Neural cell (in vitro differentiated cells): Measurements from ENCODE around the gene IGSF3. TPM values are rescaled to one million over a fixed set of nuclear protein-coding genes. Genes with fewer than 3 reads are reported as not detected.

Experiments used
- H2AFZ ChIP-seq: fragments of 200-600, 300-800 bp; sonication (generic), shearing (Covaris generic); 2 replicates; pipeline ENCODE4 v1.6.0; 2014; ENCODE audit warnings: low read depth, mild to moderate bottlenecking, antibody characterized with exemption, low read length, moderate library complexity
- H3F3A ChIP-seq: fragments of 200-600 bp; shearing (Covaris generic); 2 replicates; pipeline ENCODE4 v1.6.1; 2016; ENCODE audit warnings: mild to moderate bottlenecking, moderate library complexity, mixed read lengths, antibody characterized with exemption, low read length; ENCODE audit not compliant: insufficient read depth, poor library complexity, severe bottlenecking
- H3K27ac ChIP-seq: fragments of 200-600, 300-800 bp; sonication (generic), shearing (Covaris generic); 2 replicates; pipeline ENCODE4 v1.5.1; 2014; ENCODE audit warnings: mild to moderate bottlenecking, low read length, moderate library complexity
- H3K27me3 ChIP-seq: fragments of 300-800, 200-600 bp; sonication (generic), shearing (Covaris generic); 2 replicates; pipeline ENCODE4 v1.6.0; 2014; ENCODE audit warnings: mild to moderate bottlenecking, low read depth, low read length, moderate library complexity; ENCODE audit not compliant: insufficient read depth
- H3K36me3 ChIP-seq: fragments of 300-800, 200-600 bp; sonication (generic), shearing (Covaris generic); 2 replicates; pipeline ENCODE4 v1.5.1; 2014; ENCODE audit warnings: mild to moderate bottlenecking, antibody characterized with exemption, low read length, moderate library complexity; ENCODE audit not compliant: insufficient read depth
- H3K4me2 ChIP-seq: fragments of 300-800, 200-600 bp; sonication (generic), shearing (Covaris generic); 2 replicates; pipeline ENCODE4 v1.6.0; 2014; ENCODE audit warnings: mild to moderate bottlenecking, low read length
- H3K4me3 ChIP-seq: fragments of 300-800, 200-600 bp; sonication (generic), shearing (Covaris generic); 2 replicates; pipeline ENCODE4 v1.5.1; 2014; ENCODE audit warnings: mild to moderate bottlenecking, low read length, moderate library complexity
- H3K79me2 ChIP-seq: fragments of 200-600 bp; shearing (Covaris generic); replicated peaks from 2 replicates; pipeline ENCODE4 v1.6.0; 2014; ENCODE audit warnings: mild to moderate bottlenecking, low read length, moderate library complexity; ENCODE audit not compliant: insufficient read depth
- H3K9ac ChIP-seq: fragments of 300-800, 200-600 bp; sonication (generic), shearing (Covaris generic); 2 replicates; pipeline ENCODE4 v1.6.1; 2016; ENCODE audit warnings: mild to moderate bottlenecking, low read length, mixed read lengths
- H3K9me2 ChIP-seq: fragments of 200-600 bp; shearing (Covaris generic); 2 replicates; pipeline ENCODE4 v1.6.1; 2016; ENCODE audit warnings: mild to moderate bottlenecking, low read length, mixed read lengths; ENCODE audit not compliant: insufficient read depth
- H3K9me3 ChIP-seq: fragments of 200-600, 300-800 bp; sonication (generic), shearing (Covaris generic); 2 replicates; pipeline ENCODE4 v1.6.1; 2016; ENCODE audit warnings: mild to moderate bottlenecking, mixed run types, low read length, moderate library complexity, mixed read lengths
- H4K20me1 ChIP-seq: fragments of 200-600 bp; shearing (Covaris generic); 2 replicates; pipeline ENCODE4 v1.6.1; 2016; ENCODE audit warnings: mild to moderate bottlenecking, mixed run types; ENCODE audit not compliant: insufficient read depth
- EP300 ChIP-seq: fragments of 450-650 bp; conservative IDR thresholded peaks from 2 replicates; pipeline ENCODE4 v1.6.1; 2014; ENCODE audit warnings: antibody characterized with exemption, mild to moderate bottlenecking, moderate library complexity; ENCODE audit not compliant: poor library complexity, severe bottlenecking
- EZH2 ChIP-seq: fragments of 200-600, 300-800 bp; shearing (Covaris generic), sonication (generic); IDR thresholded peaks from 2 replicates; pipeline ENCODE4 v1.6.1; 2014; ENCODE audit warnings: antibody characterized with exemption, low read length, borderline replicate concordance, mild to moderate bottlenecking; ENCODE audit not compliant: insufficient read depth, poor library complexity, severe bottlenecking
- MXI1 ChIP-seq: fragments of 450-650 bp; conservative IDR thresholded peaks from 2 replicates; pipeline ENCODE4 v1.6.1; 2014; ENCODE audit warnings: antibody characterized with exemption, mild to moderate bottlenecking; ENCODE audit not compliant: poor library complexity, severe bottlenecking
- POLR2AphosphoS5 ChIP-seq: IDR thresholded peaks from 2 replicates; pipeline ENCODE4 v1.6.1; 2012
- RAD21 ChIP-seq: fragments of 450-650 bp; conservative IDR thresholded peaks from 2 replicates; pipeline ENCODE4 v1.6.1; 2014; ENCODE audit warnings: antibody characterized with exemption, mild to moderate bottlenecking, moderate library complexity
- SMC3 ChIP-seq: fragments of 450-650 bp; conservative IDR thresholded peaks from 2 replicates; pipeline ENCODE4 v1.6.1; 2014; ENCODE audit warnings: antibody characterized with exemption, mild to moderate bottlenecking, moderate library complexity; ENCODE audit not compliant: poor library complexity
- TAF1 ChIP-seq: IDR thresholded peaks from 2 replicates; pipeline ENCODE4 v1.6.1; 2012; ENCODE audit warnings: low read depth
- polyA plus RNA-seq: library from polyadenylated mRNA; depleted of rRNA; stranded (reverse); fragments of >200 nt; gene quantifications from 2 replicates; pipeline ENCODE4 v1.2.3, GENCODE V29; 2014
- TF ChIP-seq, protein P1 (sequence below): fragments of 450-650 bp; IDR thresholded peaks from 2 replicates; pipeline ENCODE4 v1.5.1; 2014; ENCODE audit warnings: antibody characterized with exemption, mild to moderate bottlenecking, moderate library complexity; ENCODE audit not compliant: poor library complexity, severe bottlenecking
- TF ChIP-seq, protein P2 (sequence below): IDR thresholded peaks from 2 replicates; pipeline ENCODE4 v1.6.1; 2012; ENCODE audit warnings: borderline replicate concordance

Gene IGSF3
- polyA plus RNA-seq, 1 donor from 2014 or later = 81.4 TPM

DNA sequence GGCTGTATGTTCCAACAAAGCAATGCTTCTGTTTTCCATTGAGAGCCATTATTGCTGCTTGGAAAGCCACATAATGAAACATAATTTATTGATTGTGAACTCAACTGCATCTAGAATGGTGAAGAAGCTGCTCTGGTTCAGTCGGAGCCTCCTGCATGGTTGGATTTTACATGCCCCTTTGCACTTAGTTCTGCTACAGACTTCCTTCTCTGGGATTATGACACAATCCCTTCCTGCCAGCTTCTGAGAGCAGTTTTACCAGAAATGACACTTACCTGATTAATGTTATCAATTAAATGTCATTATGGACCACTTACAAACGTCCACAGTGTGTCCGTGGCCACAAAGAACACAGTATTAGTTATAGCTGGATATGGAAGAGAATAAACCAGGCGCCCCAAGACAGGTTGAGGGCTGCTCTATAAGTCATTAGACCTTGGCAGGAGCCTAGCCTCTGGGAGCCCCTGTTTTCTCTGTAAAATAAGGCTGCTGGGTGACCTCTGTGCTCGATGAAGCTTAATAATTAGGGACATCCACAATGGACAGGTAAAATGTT is 89.7 kb downstream of the IGSF3 start:
- Histone ChIP-seq H2AFZ (no peak overlapping the region), H3K4me3 (no peak overlapping the region), H3K27ac (no peak overlapping the region), H3K27me3 (no peaks in the 10 kb centered on the region), H3K36me3 (no peaks in the 10 kb centered on the region), H3K9ac (no peak overlapping the region), H3K4me2 (no peak overlapping the region), H3K9me2 (no peaks in the 10 kb centered on the region), H4K20me1 (no peaks in the 10 kb centered on the region), H3F3A (no peaks in the 10 kb centered on the region), H3K79me2 (no peaks in the 10 kb centered on the region), H3K9me3 (no peaks in the 10 kb centered on the region)
- TF ChIP-seq MXI1 (no peak), EP300 (no peak), SMC3 (no peak), POLR2AphosphoS5 (no peak)
- TF ChIP-seq, protein P1, sequence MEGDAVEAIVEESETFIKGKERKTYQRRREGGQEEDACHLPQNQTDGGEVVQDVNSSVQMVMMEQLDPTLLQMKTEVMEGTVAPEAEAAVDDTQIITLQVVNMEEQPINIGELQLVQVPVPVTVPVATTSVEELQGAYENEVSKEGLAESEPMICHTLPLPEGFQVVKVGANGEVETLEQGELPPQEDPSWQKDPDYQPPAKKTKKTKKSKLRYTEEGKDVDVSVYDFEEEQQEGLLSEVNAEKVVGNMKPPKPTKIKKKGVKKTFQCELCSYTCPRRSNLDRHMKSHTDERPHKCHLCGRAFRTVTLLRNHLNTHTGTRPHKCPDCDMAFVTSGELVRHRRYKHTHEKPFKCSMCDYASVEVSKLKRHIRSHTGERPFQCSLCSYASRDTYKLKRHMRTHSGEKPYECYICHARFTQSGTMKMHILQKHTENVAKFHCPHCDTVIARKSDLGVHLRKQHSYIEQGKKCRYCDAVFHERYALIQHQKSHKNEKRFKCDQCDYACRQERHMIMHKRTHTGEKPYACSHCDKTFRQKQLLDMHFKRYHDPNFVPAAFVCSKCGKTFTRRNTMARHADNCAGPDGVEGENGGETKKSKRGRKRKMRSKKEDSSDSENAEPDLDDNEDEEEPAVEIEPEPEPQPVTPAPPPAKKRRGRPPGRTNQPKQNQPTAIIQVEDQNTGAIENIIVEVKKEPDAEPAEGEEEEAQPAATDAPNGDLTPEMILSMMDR = no peak
- TF ChIP-seq, protein P2, sequence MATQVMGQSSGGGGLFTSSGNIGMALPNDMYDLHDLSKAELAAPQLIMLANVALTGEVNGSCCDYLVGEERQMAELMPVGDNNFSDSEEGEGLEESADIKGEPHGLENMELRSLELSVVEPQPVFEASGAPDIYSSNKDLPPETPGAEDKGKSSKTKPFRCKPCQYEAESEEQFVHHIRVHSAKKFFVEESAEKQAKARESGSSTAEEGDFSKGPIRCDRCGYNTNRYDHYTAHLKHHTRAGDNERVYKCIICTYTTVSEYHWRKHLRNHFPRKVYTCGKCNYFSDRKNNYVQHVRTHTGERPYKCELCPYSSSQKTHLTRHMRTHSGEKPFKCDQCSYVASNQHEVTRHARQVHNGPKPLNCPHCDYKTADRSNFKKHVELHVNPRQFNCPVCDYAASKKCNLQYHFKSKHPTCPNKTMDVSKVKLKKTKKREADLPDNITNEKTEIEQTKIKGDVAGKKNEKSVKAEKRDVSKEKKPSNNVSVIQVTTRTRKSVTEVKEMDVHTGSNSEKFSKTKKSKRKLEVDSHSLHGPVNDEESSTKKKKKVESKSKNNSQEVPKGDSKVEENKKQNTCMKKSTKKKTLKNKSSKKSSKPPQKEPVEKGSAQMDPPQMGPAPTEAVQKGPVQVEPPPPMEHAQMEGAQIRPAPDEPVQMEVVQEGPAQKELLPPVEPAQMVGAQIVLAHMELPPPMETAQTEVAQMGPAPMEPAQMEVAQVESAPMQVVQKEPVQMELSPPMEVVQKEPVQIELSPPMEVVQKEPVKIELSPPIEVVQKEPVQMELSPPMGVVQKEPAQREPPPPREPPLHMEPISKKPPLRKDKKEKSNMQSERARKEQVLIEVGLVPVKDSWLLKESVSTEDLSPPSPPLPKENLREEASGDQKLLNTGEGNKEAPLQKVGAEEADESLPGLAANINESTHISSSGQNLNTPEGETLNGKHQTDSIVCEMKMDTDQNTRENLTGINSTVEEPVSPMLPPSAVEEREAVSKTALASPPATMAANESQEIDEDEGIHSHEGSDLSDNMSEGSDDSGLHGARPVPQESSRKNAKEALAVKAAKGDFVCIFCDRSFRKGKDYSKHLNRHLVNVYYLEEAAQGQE = no peak

DNA sequence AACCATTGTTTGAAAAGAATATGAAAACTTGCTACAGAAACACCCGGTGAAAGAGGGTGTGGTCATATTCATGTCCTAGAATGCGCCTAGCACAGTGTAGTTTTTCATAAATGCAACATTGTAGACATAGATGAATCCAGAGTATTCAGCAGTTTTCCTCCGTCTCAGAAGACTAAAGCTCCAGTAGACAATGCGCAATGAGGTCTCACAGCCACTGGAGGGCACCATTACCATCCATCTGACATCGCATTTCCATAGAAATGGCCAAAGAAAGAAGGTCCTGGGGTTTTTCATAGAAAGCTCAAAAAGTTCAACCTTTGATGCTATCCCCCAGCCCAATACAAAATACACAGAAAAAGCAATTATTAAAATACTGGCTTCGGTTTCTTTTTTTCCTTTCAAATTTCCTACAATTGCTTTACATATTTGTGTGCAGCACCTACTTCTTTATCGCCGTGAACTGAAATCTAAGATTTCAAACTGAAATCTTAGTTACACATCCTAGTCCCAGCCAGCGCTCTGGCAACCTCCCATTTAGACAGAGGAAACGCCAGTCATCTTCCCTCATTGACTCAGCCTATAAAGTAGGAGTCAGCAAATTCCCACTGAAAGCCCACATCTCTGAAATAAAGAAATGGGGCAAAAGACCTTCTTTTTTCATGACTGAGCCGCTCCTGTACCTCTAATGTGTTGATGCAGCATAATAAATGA is 92.8 kb downstream of the IGSF3 start:
- no peaks in the 10 kb centered on the region for H3K36me3 ChIP-seq
- H3K27me3 ChIP-seq = peaks cover 16% of the 10 kb centered on the region
- H3K79me2 ChIP-seq = no peaks in the 10 kb centered on the region
- no peaks in the 10 kb centered on the region for H4K20me1 ChIP-seq
- H3K9ac ChIP-seq = no peak overlapping the region
- H3F3A ChIP-seq = no peaks in the 10 kb centered on the region
- H3K9me3 ChIP-seq = no peaks in the 10 kb centered on the region
- H3K4me2 ChIP-seq = no peak overlapping the region
- H2AFZ ChIP-seq = no peak overlapping the region
- H3K9me2 ChIP-seq = no peaks in the 10 kb centered on the region
- TF ChIP-seq MXI1 (no peak), EP300 (no peak), EZH2 (no peak), POLR2AphosphoS5 (no peak), RAD21 (peak; percentile 94), SMC3 (peak; percentile 94), TAF1 (no peak)
- TF ChIP-seq, protein P1 = peak; percentile 93
- TF ChIP-seq, protein P2 = no peak
- H3K27ac ChIP-seq = no peak overlapping the region
- no peak overlapping the region for H3K4me3 ChIP-seq
